ENCODE results near the gene CLDN3. TPM values are rescaled to one million over a fixed set of nuclear protein-coding genes. Genes with fewer than 3 reads are reported as not detected.

Gene CLDN3
- total RNA-seq, 1 donor: not detected

DNA sequence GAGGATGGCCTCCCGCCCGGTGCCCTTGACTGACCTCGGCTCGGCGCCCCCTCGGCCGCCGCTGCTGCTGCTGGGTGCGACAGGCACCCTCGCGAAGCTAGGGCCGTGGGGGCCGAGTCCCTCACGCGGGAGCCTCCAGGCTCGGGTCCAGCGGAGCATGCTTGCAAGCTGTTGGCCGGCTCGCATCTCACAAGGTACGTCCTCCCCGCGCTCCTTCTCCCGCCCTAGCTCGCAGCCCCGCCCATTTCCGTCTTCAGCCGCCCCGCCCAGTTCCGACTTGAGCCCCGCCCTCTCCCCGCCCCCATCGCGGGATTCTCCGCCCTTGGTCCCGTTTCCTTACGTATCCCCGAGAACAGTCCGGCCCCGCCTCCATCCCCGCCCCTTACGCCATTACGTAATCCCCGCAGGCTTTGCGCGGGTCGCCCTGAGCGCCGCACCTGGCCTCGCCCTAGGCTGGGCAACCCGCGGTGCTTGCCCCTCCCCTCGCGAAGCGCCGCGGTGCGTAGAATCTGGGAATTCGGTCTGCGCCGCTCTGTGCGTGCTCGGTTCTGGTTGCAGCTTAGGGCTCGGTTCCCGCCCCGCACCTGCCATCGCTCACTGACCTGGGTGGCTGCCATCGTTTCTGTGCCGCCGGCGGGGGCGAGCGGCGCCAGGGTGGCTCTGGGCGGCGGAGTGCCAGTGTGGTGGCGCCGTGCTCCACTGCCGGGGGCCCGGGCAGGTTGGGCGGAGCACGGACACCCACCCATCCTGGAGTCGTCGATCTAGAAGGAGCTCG, 31.3 kb downstream of the CLDN3 start, which contains the start of gene ABHD11:
Gene ABHD11, minus strand, starts transcription at position 191 of the 775 bp plus-strand sequence. Its CDS starts 32 bp downstream, at position 159.
- H3K27me3 ChIP-seq (ENCODE audit: insufficient read depth, low read length): no peaks in the 10 kb centered on the region
- H3K4me1 ChIP-seq (ENCODE audit: insufficient read depth, low read length): peaks cover 15% of the 10 kb centered on the region
- peak within 1 kb of the TSS; percentile 95 for H3K4me2 ChIP-seq (ENCODE audit: insufficient read depth, low read length)
- DNase-seq (ENCODE audit: insufficient read length, low spot score, missing footprints): peak; percentile 99
- H4K20me1 ChIP-seq (ENCODE audit: insufficient read depth, low read length): peaks cover 5% of the 10 kb centered on the region
- TF ChIP-seq, protein P1, sequence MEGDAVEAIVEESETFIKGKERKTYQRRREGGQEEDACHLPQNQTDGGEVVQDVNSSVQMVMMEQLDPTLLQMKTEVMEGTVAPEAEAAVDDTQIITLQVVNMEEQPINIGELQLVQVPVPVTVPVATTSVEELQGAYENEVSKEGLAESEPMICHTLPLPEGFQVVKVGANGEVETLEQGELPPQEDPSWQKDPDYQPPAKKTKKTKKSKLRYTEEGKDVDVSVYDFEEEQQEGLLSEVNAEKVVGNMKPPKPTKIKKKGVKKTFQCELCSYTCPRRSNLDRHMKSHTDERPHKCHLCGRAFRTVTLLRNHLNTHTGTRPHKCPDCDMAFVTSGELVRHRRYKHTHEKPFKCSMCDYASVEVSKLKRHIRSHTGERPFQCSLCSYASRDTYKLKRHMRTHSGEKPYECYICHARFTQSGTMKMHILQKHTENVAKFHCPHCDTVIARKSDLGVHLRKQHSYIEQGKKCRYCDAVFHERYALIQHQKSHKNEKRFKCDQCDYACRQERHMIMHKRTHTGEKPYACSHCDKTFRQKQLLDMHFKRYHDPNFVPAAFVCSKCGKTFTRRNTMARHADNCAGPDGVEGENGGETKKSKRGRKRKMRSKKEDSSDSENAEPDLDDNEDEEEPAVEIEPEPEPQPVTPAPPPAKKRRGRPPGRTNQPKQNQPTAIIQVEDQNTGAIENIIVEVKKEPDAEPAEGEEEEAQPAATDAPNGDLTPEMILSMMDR (IDR thresholded peaks at IDR 0.05; ENCODE audit: extremely low read depth, low read depth, low read length): no peak
- H3K4me3 ChIP-seq (ENCODE audit: insufficient read depth, low read length): peak within 1 kb of the TSS; percentile 97
- no peaks in the 10 kb centered on the region for H3K9me3 ChIP-seq (ENCODE audit: low read depth, low read length)
- peak within 1 kb of the TSS; percentile 97 for H2AFZ ChIP-seq (ENCODE audit: low read length)
- H3K79me2 ChIP-seq (ENCODE audit: insufficient read depth, low read length): peaks cover 11% of the 10 kb centered on the region
- peak within 1 kb of the TSS; percentile 63 for H3K27ac ChIP-seq (ENCODE audit: low read depth, low read length)
- peaks cover 6% of the 10 kb centered on the region for H3K36me3 ChIP-seq (ENCODE audit: insufficient read depth, low read length)

DNA sequence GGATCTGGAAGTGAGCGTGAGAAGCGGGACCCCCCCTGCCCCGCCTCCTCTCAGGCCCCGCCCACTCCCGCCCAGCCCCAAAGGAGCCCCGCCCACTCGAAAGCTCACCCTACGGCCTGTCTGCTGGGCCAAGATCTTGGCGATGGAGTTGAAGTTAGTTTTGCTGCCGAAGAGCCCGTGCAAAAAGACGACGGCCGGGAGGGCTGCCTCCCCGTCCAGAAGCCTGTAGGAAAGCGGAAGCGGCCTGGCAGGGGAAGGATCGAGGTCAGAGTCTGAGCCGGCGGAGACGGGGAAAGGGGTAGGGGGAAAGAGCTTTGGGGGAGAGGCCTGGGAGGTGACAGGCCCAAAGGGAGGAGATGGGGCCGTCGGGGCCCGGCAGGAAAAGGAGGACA, 31.9 kb downstream of the CLDN3 start:
- Histone ChIP-seq H3K4me3 (ENCODE audit: insufficient read depth, low read length) (peak overlapping the region; percentile 97), H3K36me3 (ENCODE audit: insufficient read depth, low read length) (peaks cover 6% of the 10 kb centered on the region), H3K27ac (ENCODE audit: low read depth, low read length) (peak overlapping the region; percentile 41), H3K9me3 (ENCODE audit: low read depth, low read length) (no peaks in the 10 kb centered on the region), H3K4me2 (ENCODE audit: insufficient read depth, low read length) (peak overlapping the region; percentile 95), H3K4me1 (ENCODE audit: insufficient read depth, low read length) (peaks cover 15% of the 10 kb centered on the region), H3K79me2 (ENCODE audit: insufficient read depth, low read length) (peaks cover 11% of the 10 kb centered on the region), H4K20me1 (ENCODE audit: insufficient read depth, low read length) (peaks cover 5% of the 10 kb centered on the region), H3K27me3 (ENCODE audit: insufficient read depth, low read length) (no peaks in the 10 kb centered on the region), H2AFZ (ENCODE audit: low read length) (peak overlapping the region; percentile 97)
- DNase-seq (ENCODE audit: insufficient read length, low spot score, missing footprints): peak; percentile 96
- TF ChIP-seq, protein P1 (IDR thresholded peaks at IDR 0.05; ENCODE audit: extremely low read depth, low read depth, low read length): no peak

DNA sequence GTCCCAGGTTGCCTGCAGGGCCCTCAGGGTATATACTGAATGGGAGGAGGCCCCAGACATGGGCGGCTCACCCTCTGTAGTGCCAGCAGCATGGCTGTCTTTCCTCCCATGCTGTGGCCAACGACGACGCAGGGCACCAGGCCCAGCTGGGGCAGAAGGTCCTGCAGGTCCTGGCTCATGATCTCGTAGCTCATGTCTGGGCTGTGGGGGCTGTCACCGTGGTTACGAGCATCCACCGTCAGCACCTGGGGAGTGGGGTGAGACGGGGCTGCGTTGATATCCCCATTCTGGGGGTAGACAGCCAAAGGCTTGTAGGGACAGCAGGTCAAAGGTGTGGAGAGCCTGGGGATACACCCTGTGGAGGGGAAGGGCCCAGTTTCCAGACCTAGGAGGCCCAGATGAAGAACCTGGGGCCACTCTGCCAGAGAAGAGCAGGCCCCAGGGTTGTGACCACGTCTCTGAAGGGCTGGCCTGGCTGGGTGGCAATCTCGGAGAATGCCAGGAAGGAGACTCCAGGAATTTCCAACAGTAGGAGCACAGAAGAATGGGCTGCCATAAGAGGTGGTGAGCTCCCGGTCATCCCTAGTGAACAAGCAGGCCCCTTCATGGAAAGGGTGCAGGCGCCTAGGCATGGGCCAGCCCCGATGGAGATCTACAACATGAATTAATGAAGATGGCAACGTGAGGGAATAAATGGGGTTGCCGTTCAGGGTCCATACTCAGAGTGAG, 32.4 kb downstream of the CLDN3 start:
- TF ChIP-seq, protein P1 (IDR thresholded peaks at IDR 0.05; ENCODE audit: extremely low read depth, low read depth, low read length): no peak
- peak overlapping the region; percentile 95 for H3K4me2 ChIP-seq (ENCODE audit: insufficient read depth, low read length)
- H3K9me3 ChIP-seq (ENCODE audit: low read depth, low read length): no peaks in the 10 kb centered on the region
- peak overlapping the region; percentile 25 for H2AFZ ChIP-seq (ENCODE audit: low read length)
- peaks cover 15% of the 10 kb centered on the region for H3K4me1 ChIP-seq (ENCODE audit: insufficient read depth, low read length)
- H3K27me3 ChIP-seq (ENCODE audit: insufficient read depth, low read length): no peaks in the 10 kb centered on the region
- peak; percentile 52 for DNase-seq (ENCODE audit: insufficient read length, low spot score, missing footprints)
- peaks cover 6% of the 10 kb centered on the region for H3K36me3 ChIP-seq (ENCODE audit: insufficient read depth, low read length)
- no peak overlapping the region for H3K27ac ChIP-seq (ENCODE audit: low read depth, low read length)
- H3K4me3 ChIP-seq (ENCODE audit: insufficient read depth, low read length): peak overlapping the region; percentile 97
- peaks cover 5% of the 10 kb centered on the region for H4K20me1 ChIP-seq (ENCODE audit: insufficient read depth, low read length)
- peaks cover 11% of the 10 kb centered on the region for H3K79me2 ChIP-seq (ENCODE audit: insufficient read depth, low read length)

DNA sequence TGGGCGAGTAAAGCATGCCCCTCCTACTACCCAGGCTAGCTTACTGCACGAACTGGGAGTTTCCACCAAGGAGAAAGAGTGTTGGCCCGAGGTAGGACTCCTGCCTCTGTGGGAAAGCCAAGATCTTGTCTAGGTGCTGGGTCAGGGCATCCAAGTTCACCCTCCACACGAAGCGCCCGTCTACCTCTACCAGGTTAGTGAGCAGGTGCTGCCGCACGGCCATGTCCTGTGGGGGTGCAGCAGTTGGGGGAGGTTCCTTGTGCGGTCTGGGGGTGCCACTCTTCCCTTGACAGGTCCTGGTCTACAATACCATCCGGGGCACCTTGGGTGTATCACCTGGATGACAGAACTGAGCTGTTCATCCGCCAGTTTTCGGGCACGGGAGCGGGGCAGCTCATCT, 33.2 kb downstream of the CLDN3 start:
- H3K79me2 ChIP-seq (ENCODE audit: insufficient read depth, low read length): peaks cover 11% of the 10 kb centered on the region
- H2AFZ ChIP-seq (ENCODE audit: low read length): no peak overlapping the region
- TF ChIP-seq, protein P1 (IDR thresholded peaks at IDR 0.05; ENCODE audit: extremely low read depth, low read depth, low read length): no peak
- peaks cover 15% of the 10 kb centered on the region for H3K4me1 ChIP-seq (ENCODE audit: insufficient read depth, low read length)
- peaks cover 5% of the 10 kb centered on the region for H4K20me1 ChIP-seq (ENCODE audit: insufficient read depth, low read length)
- no peaks in the 10 kb centered on the region for H3K27me3 ChIP-seq (ENCODE audit: insufficient read depth, low read length)
- peak; percentile 65 for DNase-seq (ENCODE audit: insufficient read length, low spot score, missing footprints)
- no peak overlapping the region for H3K4me2 ChIP-seq (ENCODE audit: insufficient read depth, low read length)
- no peak overlapping the region for H3K4me3 ChIP-seq (ENCODE audit: insufficient read depth, low read length)
- no peak overlapping the region for H3K27ac ChIP-seq (ENCODE audit: low read depth, low read length)
- peaks cover 6% of the 10 kb centered on the region for H3K36me3 ChIP-seq (ENCODE audit: insufficient read depth, low read length)
- H3K9me3 ChIP-seq (ENCODE audit: low read depth, low read length): no peaks in the 10 kb centered on the region

All from osteoblast (primary cell).